Fibroblast of lung (primary cell): ENCODE data around the gene RXRA. TPM values are rescaled to one million over a fixed set of nuclear protein-coding genes. Genes with fewer than 3 reads are reported as not detected.

Source experiments
- DNase-seq, 2 donors: peaks; one replicate each; pipeline versions ENCODE4 v3.0.0 to v3.0.0-alpha.2; 2010; ENCODE audit warnings: low read depth in 2 of 2
- H2AFZ ChIP-seq: 2 replicates; pipeline ENCODE4 v1.5.1; 2012; ENCODE audit warnings: low read length, control low read depth, inconsistent platforms
- H3K27ac ChIP-seq: 2 replicates; pipeline ENCODE4 v1.5.1; 2011; ENCODE audit warnings: low read length, control low read depth; ENCODE audit not compliant: insufficient read depth
- H3K27me3 ChIP-seq: 2 replicates; pipeline ENCODE4 v1.5.1; 2011; ENCODE audit warnings: mild to moderate bottlenecking, low read length; ENCODE audit not compliant: control insufficient read depth, insufficient read depth
- H3K36me3 ChIP-seq: 2 replicates; pipeline ENCODE4 v1.5.1; 2011; ENCODE audit warnings: low read length; ENCODE audit not compliant: control insufficient read depth, insufficient read depth
- H3K4me1 ChIP-seq: 2 replicates; pipeline ENCODE4 v1.5.1; 2011; ENCODE audit warnings: low read length; ENCODE audit not compliant: control insufficient read depth, insufficient read depth; ENCODE audit errors: extremely low read depth
- H3K4me2 ChIP-seq: 2 replicates; pipeline ENCODE4 v1.5.1; 2011; ENCODE audit warnings: low read length, control low read depth; ENCODE audit not compliant: insufficient read depth; ENCODE audit errors: extremely low read depth
- H3K4me3 ChIP-seq, 4 experiments: fragments of 200-600 bp in 1 of 4; sonication (generic) in 1 of 4; replicated peaks in 1 of 4; 2 replicates each; pipeline ENCODE4 v1.5.1; 2011 to 2016; ENCODE audit warnings: low read length in 4 of 4, low read depth in 3 of 4, mild to moderate bottlenecking in 3 of 4, control low read depth in 2 of 4, inconsistent platforms in 1 of 4, mixed read lengths in 1 of 4; ENCODE audit not compliant: insufficient read depth in 1 of 4; ENCODE audit errors: control extremely low read depth in 1 of 4
- H3K79me2 ChIP-seq: 2 replicates; pipeline ENCODE4 v1.5.1; 2012; ENCODE audit warnings: mild to moderate bottlenecking, low read length, inconsistent platforms; ENCODE audit not compliant: control insufficient read depth, insufficient read depth
- H3K9ac ChIP-seq: 2 replicates; pipeline ENCODE4 v1.5.1; 2011; ENCODE audit warnings: mild to moderate bottlenecking, low read length, control low read depth; ENCODE audit not compliant: insufficient read depth
- H3K9me3 ChIP-seq: 2 replicates; pipeline ENCODE4 v1.5.1; 2012; ENCODE audit warnings: low read depth, low read length; ENCODE audit not compliant: control insufficient read depth, insufficient read depth
- H4K20me1 ChIP-seq: 2 replicates; pipeline ENCODE4 v1.5.1; 2011; ENCODE audit warnings: low read length; ENCODE audit not compliant: control insufficient read depth, insufficient read depth; ENCODE audit errors: extremely low read depth
- EZH2 ChIP-seq: IDR thresholded peaks from 2 replicates; pipeline ENCODE4 v1.5.1; 2012; ENCODE audit warnings: low read length, control low read depth, mild to moderate bottlenecking; ENCODE audit errors: missing control alignments
- polyA plus RNA-seq, 2 donors: library from polyadenylated mRNA; depleted of rRNA in 1 of 2; stranded (reverse) in 1 of 2; unstranded in 1 of 2; fragments of >200 nt; gene quantifications; 2 replicates each; pipeline ENCODE4 v1.2.1, GENCODE V29; 2011 to 2012; ENCODE audit warnings: missing spikeins in 1 of 2
- total RNA-seq: library from RNA; depleted of rRNA; stranded (reverse); fragments of >200 nt; gene quantifications from 2 replicates; pipeline ENCODE4 v1.2.1, GENCODE V29; 2014
- TF ChIP-seq, protein P1 (sequence below), 2 donors: IDR thresholded peaks in 1 of 2; conservative IDR thresholded peaks in 1 of 2; 1 replicate in 1 of 2; 2 replicates in 1 of 2; pipeline ENCODE4 v1.5.1; 2011 to 2012; ENCODE audit warnings: low read length in 2 of 2, control low read depth in 1 of 2, inconsistent platforms in 1 of 2, low read depth in 1 of 2, mild to moderate bottlenecking in 1 of 2

Gene RXRA
- total and polyA plus RNA-seq, 2 donors (not counting 1 experiment from before 2014, with no cell fraction given), result 13.3 to 14.9 TPM

DNA sequence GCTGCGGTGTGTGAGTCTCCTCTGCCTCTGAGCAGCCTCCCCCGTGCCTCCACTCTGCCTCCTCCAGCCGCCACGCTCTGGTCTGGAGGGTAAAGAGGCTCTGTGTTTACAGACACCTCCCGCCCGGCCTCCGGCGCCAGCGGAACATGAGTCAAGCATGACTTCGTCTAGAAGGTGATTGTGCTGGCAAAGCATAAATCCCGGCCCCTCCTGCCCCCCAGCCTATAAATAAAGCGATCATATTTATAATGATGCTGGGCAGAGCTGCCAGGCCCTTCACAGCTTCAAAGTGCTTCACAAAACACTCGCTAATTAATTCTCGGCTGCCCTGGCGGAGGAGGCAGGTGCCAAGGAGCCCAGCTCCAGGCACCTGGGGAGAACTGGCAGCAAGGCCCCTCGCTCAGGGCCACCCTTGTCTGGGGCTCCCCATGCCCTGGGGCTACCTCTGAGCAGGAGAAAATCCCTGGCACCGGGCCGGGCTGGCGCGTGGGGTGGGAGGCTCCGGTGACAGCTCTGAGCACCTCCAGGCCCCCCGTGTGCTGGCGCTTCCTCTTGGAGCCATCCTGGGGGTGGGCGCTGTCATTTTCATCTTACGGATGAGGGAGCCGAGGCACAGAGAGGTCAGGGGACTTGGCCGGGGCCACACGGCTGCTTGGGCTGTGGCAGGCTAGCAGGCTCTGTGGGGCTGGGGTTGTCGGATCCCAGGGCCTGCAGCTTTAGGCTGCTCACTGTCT, 87.8 kb downstream of the RXRA start:
- H3K36me3 ChIP-seq, result peaks cover 5% of the 10 kb centered on the region
- no peak overlapping the region for H3K9ac ChIP-seq
- H3K79me2 ChIP-seq, result no peaks in the 10 kb centered on the region
- H3K4me1 ChIP-seq, result peaks cover 7% of the 10 kb centered on the region
- H3K27me3 ChIP-seq, result no peaks in the 10 kb centered on the region
- no peak for TF ChIP-seq EZH2
- TF ChIP-seq, protein P1, sequence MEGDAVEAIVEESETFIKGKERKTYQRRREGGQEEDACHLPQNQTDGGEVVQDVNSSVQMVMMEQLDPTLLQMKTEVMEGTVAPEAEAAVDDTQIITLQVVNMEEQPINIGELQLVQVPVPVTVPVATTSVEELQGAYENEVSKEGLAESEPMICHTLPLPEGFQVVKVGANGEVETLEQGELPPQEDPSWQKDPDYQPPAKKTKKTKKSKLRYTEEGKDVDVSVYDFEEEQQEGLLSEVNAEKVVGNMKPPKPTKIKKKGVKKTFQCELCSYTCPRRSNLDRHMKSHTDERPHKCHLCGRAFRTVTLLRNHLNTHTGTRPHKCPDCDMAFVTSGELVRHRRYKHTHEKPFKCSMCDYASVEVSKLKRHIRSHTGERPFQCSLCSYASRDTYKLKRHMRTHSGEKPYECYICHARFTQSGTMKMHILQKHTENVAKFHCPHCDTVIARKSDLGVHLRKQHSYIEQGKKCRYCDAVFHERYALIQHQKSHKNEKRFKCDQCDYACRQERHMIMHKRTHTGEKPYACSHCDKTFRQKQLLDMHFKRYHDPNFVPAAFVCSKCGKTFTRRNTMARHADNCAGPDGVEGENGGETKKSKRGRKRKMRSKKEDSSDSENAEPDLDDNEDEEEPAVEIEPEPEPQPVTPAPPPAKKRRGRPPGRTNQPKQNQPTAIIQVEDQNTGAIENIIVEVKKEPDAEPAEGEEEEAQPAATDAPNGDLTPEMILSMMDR (conservative IDR thresholded peaks at IDR 0.05 in 1 of 2, IDR thresholded peaks at IDR 0.05 in 1 of 2; ENCODE audit: low read depth in 1 of 2, low read length in 2 of 2), result no peak
- H3K4me3 ChIP-seq, result no peak overlapping the region
- H3K27ac ChIP-seq, result no peak overlapping the region
- no peaks in the 10 kb centered on the region for H4K20me1 ChIP-seq
- H2AFZ ChIP-seq, result no peak overlapping the region
- DNase-seq, result peak; percentile 82 to 92
- peak overlapping the region; percentile 35 for H3K4me2 ChIP-seq
- H3K9me3 ChIP-seq, result no peaks in the 10 kb centered on the region

DNA sequence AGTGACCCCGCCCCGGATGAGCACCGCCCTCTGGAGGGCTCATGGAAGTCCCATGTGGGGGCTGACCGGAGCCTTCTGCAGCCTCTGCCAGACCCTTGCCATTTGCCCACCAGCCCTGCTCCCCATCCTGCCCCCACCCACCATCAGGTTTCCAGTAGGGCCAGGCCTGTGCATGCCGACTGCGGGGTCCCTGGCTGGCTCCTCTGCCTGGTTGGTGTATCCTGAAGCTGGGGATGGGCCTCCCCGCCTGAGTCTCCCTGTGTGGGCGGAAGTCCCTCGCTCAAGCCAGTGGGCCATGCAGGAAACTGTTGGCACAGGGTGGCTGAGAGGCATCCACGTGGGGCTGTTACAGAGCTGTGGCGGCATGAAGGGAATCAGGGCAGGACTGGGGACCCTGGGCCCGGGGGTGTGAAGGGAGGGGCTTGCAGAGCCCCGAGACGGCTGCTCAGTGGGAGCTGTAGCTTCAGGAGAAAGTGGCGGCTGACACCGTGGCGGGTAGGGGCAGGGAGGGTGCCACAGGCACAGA, 88.7 kb downstream of the RXRA start:
- no peaks in the 10 kb centered on the region for H3K27me3 ChIP-seq
- H3K4me3 ChIP-seq, result no peak overlapping the region
- DNase-seq, result no peak
- peaks cover 7% of the 10 kb centered on the region for H3K4me1 ChIP-seq
- no peaks in the 10 kb centered on the region for H3K9me3 ChIP-seq
- H2AFZ ChIP-seq, result no peak overlapping the region
- no peak for TF ChIP-seq EZH2
- TF ChIP-seq, protein P1 (conservative IDR thresholded peaks at IDR 0.05 in 1 of 2, IDR thresholded peaks at IDR 0.05 in 1 of 2; ENCODE audit: low read depth in 1 of 2, low read length in 2 of 2), result no peak
- H3K4me2 ChIP-seq, result no peak overlapping the region
- H3K36me3 ChIP-seq, result peaks cover 5% of the 10 kb centered on the region
- H4K20me1 ChIP-seq, result no peaks in the 10 kb centered on the region
- no peak overlapping the region for H3K9ac ChIP-seq
- no peaks in the 10 kb centered on the region for H3K79me2 ChIP-seq
- no peak overlapping the region for H3K27ac ChIP-seq

GRCh38 chr9:134416385-134417015, 90.2 kb downstream of the RXRA start:
- DNase-seq, result no peak
- no peaks in the 10 kb centered on the region for H4K20me1 ChIP-seq
- no peaks in the 10 kb centered on the region for H3K9me3 ChIP-seq
- H3K4me3 ChIP-seq, result no peak overlapping the region
- no peak overlapping the region for H3K27ac ChIP-seq
- H3K36me3 ChIP-seq, result peaks cover 7% of the 10 kb centered on the region
- TF ChIP-seq, protein P1 (conservative IDR thresholded peaks at IDR 0.05 in 1 of 2, IDR thresholded peaks at IDR 0.05 in 1 of 2; ENCODE audit: low read depth in 1 of 2, low read length in 2 of 2), result no peak
- TF ChIP-seq EZH2, result no peak
- peaks cover 7% of the 10 kb centered on the region for H3K4me1 ChIP-seq
- no peaks in the 10 kb centered on the region for H3K79me2 ChIP-seq
- H3K9ac ChIP-seq, result no peak overlapping the region
- no peak overlapping the region for H3K4me2 ChIP-seq
- no peaks in the 10 kb centered on the region for H3K27me3 ChIP-seq
- no peak overlapping the region for H2AFZ ChIP-seq
